ENCODE data around the gene PSMB5. TPM values are rescaled to one million over a fixed set of nuclear protein-coding genes. Genes with fewer than 3 reads are reported as not detected.

PSMB5 gene
- total and polyA plus RNA-seq, 9 of the 15 experiments (the other 6 are each of a cell fraction or from before 2014, with no cell fraction given) = 198 to 1,870 (median 269) TPM

GRCh38 chr14:23006544-23007419 lies 27.9 kb downstream of the PSMB5 start (continued):
- TF ChIP-seq, protein P1, sequence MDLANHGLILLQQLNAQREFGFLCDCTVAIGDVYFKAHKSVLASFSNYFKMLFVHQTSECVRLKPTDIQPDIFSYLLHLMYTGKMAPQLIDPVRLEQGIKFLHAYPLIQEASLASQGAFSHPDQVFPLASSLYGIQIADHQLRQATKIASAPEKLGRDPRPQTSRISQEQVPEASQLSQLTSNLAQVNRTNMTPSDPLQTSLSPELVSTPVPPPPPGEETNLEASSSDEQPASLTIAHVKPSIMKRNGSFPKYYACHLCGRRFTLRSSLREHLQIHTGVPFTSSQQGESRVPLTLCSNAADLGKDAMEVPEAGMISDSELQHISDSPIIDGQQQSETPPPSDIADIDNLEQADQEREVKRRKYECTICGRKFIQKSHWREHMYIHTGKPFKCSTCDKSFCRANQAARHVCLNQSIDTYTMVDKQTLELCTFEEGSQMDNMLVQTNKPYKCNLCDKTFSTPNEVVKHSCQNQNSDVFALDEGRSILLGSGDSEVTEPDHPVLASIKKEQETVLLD (IDR thresholded peaks at IDR 0.05) = peak; percentile 81; the same call in 1 of the 2 replicates
- TF ChIP-seq PRDM10 (IDR thresholded peaks at IDR 0.05; ENCODE audit: partially characterized antibody) (peak; percentile 74), EZH2 (IDR thresholded peaks at IDR 0.05; ENCODE audit: borderline replicate concordance, low read depth, low read length) (no peak), HDAC1 (IDR thresholded peaks at IDR 0.05) (peak in 1 of 2 experiments; percentile 66; a peak in 1 of 4 replicates), POLR3G (IDR thresholded peaks at IDR 0.05; ENCODE audit: extremely low read depth, insufficient read length, insufficient replicate concordance) (no peak), PKNOX1 (IDR thresholded peaks at IDR 0.05) (peak; percentile 99), BCOR (IDR thresholded peaks at IDR 0.05) (peak; percentile 53), ZNF445 (CRISPR knock-in tag; IDR thresholded peaks at IDR 0.05; ENCODE audit: low read depth) (no peak), NBN (IDR thresholded peaks at IDR 0.05; ENCODE audit: low read depth) (peak; percentile 57; the same call in 1 of the 2 replicates), FOXK2 (conservative IDR thresholded peaks at IDR 0.05 in 1 of 2, IDR thresholded peaks at IDR 0.05 in 1 of 2; ENCODE audit: low read depth in 2 of 2) (peak; percentile 86 to 87), CCAR2 (IDR thresholded peaks at IDR 0.05; ENCODE audit: low read depth, low read length) (no peak), ZNF696 (CRISPR knock-in tag; conservative IDR thresholded peaks at IDR 0.05) (no peak), MLX (CRISPR knock-in tag; conservative IDR thresholded peaks at IDR 0.05) (no peak), CREM (IDR thresholded peaks at IDR 0.05; ENCODE audit: low read depth) (peak; percentile 83)
- TF ChIP-seq, protein P2, sequence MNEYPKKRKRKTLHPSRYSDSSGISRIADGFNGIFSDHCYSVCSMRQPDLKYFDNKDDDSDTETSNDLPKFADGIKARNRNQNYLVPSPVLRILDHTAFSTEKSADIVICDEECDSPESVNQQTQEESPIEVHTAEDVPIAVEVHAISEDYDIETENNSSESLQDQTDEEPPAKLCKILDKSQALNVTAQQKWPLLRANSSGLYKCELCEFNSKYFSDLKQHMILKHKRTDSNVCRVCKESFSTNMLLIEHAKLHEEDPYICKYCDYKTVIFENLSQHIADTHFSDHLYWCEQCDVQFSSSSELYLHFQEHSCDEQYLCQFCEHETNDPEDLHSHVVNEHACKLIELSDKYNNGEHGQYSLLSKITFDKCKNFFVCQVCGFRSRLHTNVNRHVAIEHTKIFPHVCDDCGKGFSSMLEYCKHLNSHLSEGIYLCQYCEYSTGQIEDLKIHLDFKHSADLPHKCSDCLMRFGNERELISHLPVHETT (CRISPR knock-in tag; conservative IDR thresholded peaks at IDR 0.05 in 1 of 2, IDR thresholded peaks at IDR 0.05 in 1 of 2) = peak in 1 of 2 experiments; percentile 89; a peak in 2 of 4 replicates
